ENCODE results near the gene TROAP.

GRCh38 chr12:49273726-49274395, 49.2 kb upstream of the TROAP start:
- TF ChIP-seq CTCF (IDR thresholded peaks at IDR 0.05) (no peak), POLR2A (IDR thresholded peaks at IDR 0.05) (no peak)

Data from body of pancreas (tissue), 4 donors.